UCSD-AML1 (cell line): ENCODE results near the gene SLC38A2.
"Not testable (repeated sequence)": the region's sequence is repeated elsewhere in the genome, so short reads cannot be mapped to it uniquely, and the experiment has no call there.

Experiments
- DNase-seq: peaks from one replicate; lab custom pipeline; 2025; ENCODE audit not compliant: unreplicated experiment; lab: John Stamatoyannopoulos, UW

The SLC38A2 gene

GRCh38 chr12:46332260-46332659 is 40.3 kb downstream of the SLC38A2 start:
- DNase-seq, result no peak

GRCh38 chr12:46325075-46325474 is 47.5 kb downstream of the SLC38A2 start:
- not testable (repeated sequence) for DNase-seq

- no peak for DNase-seq
Measured at GRCh38 chr12:46320731-46321130, 51.8 kb downstream of the SLC38A2 start.

GRCh38 chr12:46318037-46318436 is 54.5 kb downstream of the SLC38A2 start:
- DNase-seq, result no peak
